Testis (tissue), 3 donors: ENCODE results near the gene TMEM256. TPM values are rescaled to one million over a fixed set of nuclear protein-coding genes. Genes with fewer than 3 reads are reported as not detected.

ENCODE experiments used
- DNase-seq: peaks from one replicate; pipeline ENCODE4 v3.0.0-alpha.2; 2019
- H3K27ac ChIP-seq, 2 donors: fragments of 200-600 bp; sonication (generic); one replicate each; pipeline ENCODE4 v1.5.1; 2019
- H3K27me3 ChIP-seq: fragments of 200-600 bp; sonication (generic); one replicate; pipeline ENCODE4 v1.5.1; 2019
- H3K36me3 ChIP-seq: fragments of 200-600 bp; sonication (generic); one replicate; pipeline ENCODE4 v1.5.1; 2017; ENCODE audit warnings: low read depth; ENCODE audit errors: missing control alignments
- H3K4me1 ChIP-seq: fragments of 200-600 bp; sonication (generic); one replicate; pipeline ENCODE4 v1.5.1; 2019
- H3K4me3 ChIP-seq, 2 donors: fragments of 200-600 bp; sonication (generic); one replicate each; pipeline ENCODE4 v1.5.1; 2017 to 2019
- H3K9me3 ChIP-seq: fragments of 200-600 bp; sonication (generic); one replicate; pipeline ENCODE4 v1.5.1; 2017
- CTCF ChIP-seq, 3 experiments: fragments of 450-650 bp in 2 of 3; fragments of 200-600 bp in 1 of 3; sonication (generic) in 1 of 3; IDR thresholded peaks; one replicate each; pipeline ENCODE4 v1.5.1; 2016 to 2019; ENCODE audit warnings: antibody characterized with exemption in 3 of 3, mild to moderate bottlenecking in 2 of 3, moderate library complexity in 1 of 3
- POLR2A ChIP-seq: fragments of 450-650 bp; IDR thresholded peaks from one replicate; pipeline ENCODE4 v1.6.1; 2017; ENCODE audit warnings: antibody characterized with exemption, mild to moderate bottlenecking, moderate library complexity
- WGBS, 2 donors: methylation state at CpG; one replicate each; pipeline ENCODE4 v1.1.5; 2018; 5-methylcytosine and 5-hydroxymethylcytosine counted together
- intact Hi-C: fragments of 100-400 bp; cut with DNase I; formaldehyde crosslinking; loops from one replicate; pipeline ENCODE4 v1.15.1; 2023; ENCODE audit warnings: low total_unique reads
- polyA plus RNA-seq: library from polyadenylated mRNA; stranded (reverse); fragments of 350-450 nt; fragmentation: Illumina TruSeq; extraction: RNeasy Lipid Tissue Mini Kit (QIAGEN cat#74804); gene quantifications from one replicate; pipeline ENCODE4 v1.2.3, GENCODE V29; 2014; ENCODE audit warnings: low read depth, low replicate concordance; ENCODE audit not compliant: insufficient read depth
- total RNA-seq, 2 donors: library from RNA; depleted of rRNA; stranded (reverse); fragments of >200 nt; gene quantifications; one replicate each; pipeline ENCODE4 v1.2.3, GENCODE V29; 2016

Gene TMEM256
- total and polyA plus RNA-seq, 3 donors from 2014 or later = 18.7 to 33.3 (median 27.3) TPM

GRCh38 chr17:7440113-7440833 is 36.4 kb upstream of the TMEM256 start:
- TF ChIP-seq POLR2A = no peak
- TF ChIP-seq CTCF (IDR thresholded peaks at IDR 0.05) = no peak
- WGBS, 2 donors = 4% methylated on average over 40 to 46 of the region's 46 CpGs
- no peaks in the 10 kb centered on the region for H3K36me3 ChIP-seq
- peak; percentile 77 for DNase-seq
- peaks cover 26% of the 10 kb centered on the region for H3K4me1 ChIP-seq
- H3K27ac ChIP-seq = no peak overlapping the region
- H3K9me3 ChIP-seq = no peaks in the 10 kb centered on the region
- H3K27me3 ChIP-seq = no peaks in the 10 kb centered on the region
- intact Hi-C loops = no loop called here
- peak overlapping the region; percentile 18 to 32 for H3K4me3 ChIP-seq

- 0 to 2% methylated on average over 9 to 34 of the region's 50 CpGs for WGBS, 2 donors
- Histone ChIP-seq H3K4me1 (peaks cover 22% of the 10 kb centered on the region), H3K4me3 (peak within 1 kb of the TSS; percentile 19 to 37), H3K36me3 (no peaks in the 10 kb centered on the region), H3K27me3 (no peaks in the 10 kb centered on the region), H3K27ac (no peak within 1 kb of the TSS), H3K9me3 (no peaks in the 10 kb centered on the region)
- DNase-seq = no peak
- intact Hi-C loops = no loop called here
- TF ChIP-seq POLR2A = no peak
- no peak for TF ChIP-seq CTCF (IDR thresholded peaks at IDR 0.05)
Observed at GRCh38 chr17:7439462-7440112, 35.7 kb upstream of the TMEM256 start, which contains the start of gene FGF11. TSS of gene FGF11 (plus strand) at chr17:7439512. CDS start at chr17:7439621, 109 bp downstream.

- intact Hi-C loops = no loop called here
- no peaks in the 10 kb centered on the region for H3K9me3 ChIP-seq
- H3K36me3 ChIP-seq = no peaks in the 10 kb centered on the region
- WGBS, 2 donors = 39 to 49% methylated on average over 10 to 11 of the region's 11 CpGs
- peak overlapping the region; percentile 19 to 37 for H3K4me3 ChIP-seq
- H3K27ac ChIP-seq = no peak overlapping the region
- TF ChIP-seq CTCF (IDR thresholded peaks at IDR 0.05) = no peak
- TF ChIP-seq POLR2A = no peak
- H3K27me3 ChIP-seq = no peaks in the 10 kb centered on the region
- H3K4me1 ChIP-seq = peaks cover 22% of the 10 kb centered on the region
- no peak for DNase-seq
Observed at GRCh38 chr17:7438656-7439460, 35.0 kb upstream of the TMEM256 start.

GRCh38 chr17:7437950-7438614 is 34.2 kb upstream of the TMEM256 start:
- Histone ChIP-seq H3K9me3 (no peaks in the 10 kb centered on the region), H3K27me3 (no peaks in the 10 kb centered on the region), H3K27ac (peak overlapping the region; percentile 31 to 39), H3K4me3 (peak overlapping the region; percentile 19 to 37), H3K4me1 (peaks cover 22% of the 10 kb centered on the region), H3K36me3 (no peaks in the 10 kb centered on the region)
- WGBS, 2 donors = 31 to 34% methylated on average over 44 to 47 of the region's 48 CpGs
- intact Hi-C loops = no loop called here
- TF ChIP-seq CTCF (IDR thresholded peaks at IDR 0.05) (no peak), POLR2A (no peak)
- DNase-seq = peak; percentile 72
